OCI-M2 (cell line): ENCODE data around the gene TTLL13.
"Not testable (repeated sequence)": the region's sequence is repeated elsewhere in the genome, so short reads cannot be mapped to it uniquely, and the experiment has no call there.

ENCODE experiments used
- DNase-seq: peaks from one replicate; lab custom pipeline; 2025; ENCODE audit not compliant: unreplicated experiment; lab: John Stamatoyannopoulos, UW

The TTLL13 gene

DNA sequence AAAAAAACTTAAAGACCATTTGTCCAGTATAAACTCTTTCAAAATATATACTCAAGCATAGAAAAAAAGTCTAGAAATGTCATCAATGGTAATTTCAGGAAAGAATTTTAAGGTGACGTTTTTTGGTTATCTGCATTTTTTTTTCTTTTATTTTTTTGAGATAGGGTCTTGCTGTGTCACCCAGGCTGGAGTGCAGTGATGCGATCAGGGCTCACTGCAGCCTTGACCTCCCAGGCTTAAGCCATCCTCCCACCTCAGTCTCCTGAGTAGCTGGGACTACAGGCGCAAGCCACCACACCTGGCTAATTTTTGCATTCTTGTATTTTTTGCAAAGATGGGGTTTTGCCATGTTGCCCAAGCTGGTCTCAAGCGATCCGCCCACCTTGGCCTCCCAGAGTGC, 31.4 kb downstream of the TTLL13 start:
- not testable (repeated sequence) for DNase-seq

DNA sequence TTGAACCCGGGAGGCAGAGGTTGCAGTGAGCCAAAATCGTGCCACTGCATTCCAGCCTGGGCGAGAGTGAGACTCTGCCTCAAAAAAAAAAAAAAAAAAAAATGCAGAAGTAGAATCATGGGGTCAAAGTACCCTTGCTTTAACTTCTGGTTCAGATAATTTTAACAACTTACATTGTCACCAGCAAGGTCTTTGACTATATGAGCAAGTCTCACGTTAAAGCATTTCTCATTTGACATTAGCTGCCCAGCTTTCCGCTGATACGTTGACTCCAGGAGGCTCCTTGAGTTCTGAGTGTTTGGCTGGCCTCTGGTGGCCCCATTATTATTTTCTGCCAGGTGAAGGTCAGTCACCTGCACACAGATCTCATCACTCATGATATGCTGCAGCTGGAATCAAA, 32.3 kb downstream of the TTLL13 start:
- not testable (repeated sequence) for DNase-seq

DNA sequence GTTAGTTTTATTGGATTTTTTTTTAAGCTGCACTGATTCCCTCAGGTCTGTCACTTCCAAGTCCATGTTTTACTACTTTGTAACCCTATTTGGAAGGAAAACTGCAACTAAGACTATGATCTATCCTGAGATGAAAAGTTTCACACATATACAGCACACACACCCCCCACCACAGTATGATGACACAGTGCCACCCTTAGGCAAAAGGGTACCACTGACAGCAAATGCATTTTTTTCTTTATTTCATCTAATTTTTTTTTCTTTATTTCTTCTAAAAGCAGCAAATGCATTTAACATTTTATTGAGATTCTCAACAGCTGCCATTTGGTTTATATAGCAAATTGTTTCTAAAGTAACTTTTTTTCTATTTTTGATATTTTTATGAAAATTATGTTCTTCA, 37.3 kb downstream of the TTLL13 start:
- no peak for DNase-seq

DNA sequence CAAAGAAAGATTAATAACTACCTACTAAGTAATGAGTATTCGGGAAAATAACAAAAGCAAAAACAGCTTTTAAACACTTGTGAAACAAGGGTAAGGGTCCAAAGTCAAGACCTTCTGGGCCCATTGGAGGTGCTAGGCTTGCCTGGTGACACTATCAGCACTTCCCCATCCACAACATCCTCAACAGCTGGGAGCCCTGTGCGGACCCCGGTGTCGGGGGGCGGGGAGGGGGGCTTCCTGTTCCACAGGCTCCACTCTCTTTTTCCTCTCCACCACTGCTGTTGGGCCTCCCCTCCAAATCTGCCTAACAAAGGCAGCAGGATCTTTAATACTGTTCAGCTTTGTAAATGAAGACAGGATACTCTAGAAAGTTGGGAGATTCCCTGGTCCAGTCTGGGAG, 37.7 kb downstream of the TTLL13 start:
- no peak for DNase-seq

DNA sequence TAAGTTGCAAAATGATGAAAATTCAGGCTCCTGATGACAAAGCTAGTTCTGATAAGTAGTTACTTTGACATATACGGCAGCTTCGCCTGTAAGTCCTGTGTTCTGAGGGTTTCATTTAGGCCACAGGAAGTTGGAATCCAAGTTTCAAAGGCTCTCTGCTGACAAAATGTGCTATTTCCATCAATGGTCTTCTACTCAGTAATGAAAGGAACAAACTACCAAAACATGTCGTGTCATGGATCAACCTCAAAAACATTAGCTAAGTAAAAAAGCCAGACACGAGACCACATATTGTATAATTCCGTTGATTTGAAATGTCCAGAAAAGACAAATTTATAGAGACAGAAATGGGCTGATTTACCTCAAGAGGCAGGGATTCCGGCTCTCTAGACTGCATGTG, 38.6 kb downstream of the TTLL13 start:
- no peak for DNase-seq

DNA sequence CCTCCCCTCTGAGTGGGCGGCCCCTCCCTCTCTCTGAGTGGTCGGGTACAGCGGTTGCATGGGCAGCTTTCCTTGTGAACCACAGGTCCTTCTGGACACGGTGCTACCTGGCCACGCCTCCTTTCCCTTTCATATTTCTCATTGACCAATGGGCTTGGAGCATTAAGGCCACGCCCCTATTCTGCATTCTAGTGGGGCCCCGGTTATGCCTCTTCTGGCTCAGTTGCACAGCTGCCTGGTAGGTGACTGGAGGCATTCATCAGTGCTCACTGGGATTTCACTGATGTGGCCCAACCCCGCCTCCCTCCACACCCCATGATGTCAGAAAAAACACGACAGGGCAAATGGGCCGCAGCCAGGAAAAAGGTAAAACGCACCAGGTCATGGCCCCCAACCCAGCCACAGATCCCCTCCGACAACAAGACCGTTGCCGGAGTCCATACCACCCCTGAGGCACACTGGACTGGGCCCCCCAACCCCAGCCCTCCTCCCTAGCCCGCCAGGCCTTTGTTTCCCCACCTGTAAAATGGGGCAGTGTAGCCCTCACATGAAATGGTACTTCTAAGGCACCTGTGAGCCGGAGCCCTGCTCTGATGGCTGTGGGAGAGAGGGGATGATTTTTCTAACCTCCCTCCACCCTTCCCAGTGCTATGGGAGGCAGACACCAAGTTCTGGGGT, 42.5 kb downstream of the TTLL13 start:
- no peak for DNase-seq

DNA sequence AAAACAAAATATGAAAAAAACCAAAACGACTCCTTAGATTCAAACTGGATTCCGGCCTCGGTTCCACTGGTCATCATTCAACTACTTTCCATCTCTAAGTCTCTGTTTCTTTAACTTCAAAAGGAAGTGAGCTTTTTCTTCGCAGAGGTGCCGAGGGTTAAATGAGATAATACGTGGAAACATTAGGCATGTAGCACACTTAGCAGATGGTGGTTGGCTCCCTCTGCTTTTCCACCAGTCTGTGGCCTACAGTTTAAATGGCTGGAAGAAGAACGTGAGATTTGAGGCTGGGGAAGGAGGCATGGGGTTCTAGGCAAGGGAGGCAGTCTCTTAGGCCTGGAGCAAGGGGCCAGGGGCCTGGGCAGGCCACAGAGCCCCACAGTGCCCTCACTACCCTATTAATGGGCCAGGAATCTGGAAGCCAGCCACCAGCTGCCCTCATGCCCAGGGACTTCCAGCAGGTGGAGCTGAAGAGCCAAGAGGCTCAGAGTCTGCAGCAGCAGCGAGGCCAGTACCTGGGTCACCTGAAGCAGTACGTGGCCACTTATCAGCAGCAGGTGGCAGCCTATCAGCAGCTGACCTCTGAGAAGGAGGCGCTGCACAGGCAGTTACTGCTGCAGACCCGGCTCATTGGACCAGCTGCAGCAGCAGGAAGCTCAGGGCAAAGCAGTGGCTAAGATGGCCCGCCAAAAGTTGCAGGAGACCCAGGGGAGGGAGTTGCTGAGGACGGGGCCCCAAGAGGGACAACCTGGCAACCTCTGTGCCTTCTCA, 43.9 kb downstream of the TTLL13 start:
- DNase-seq, result not testable (repeated sequence)

DNA sequence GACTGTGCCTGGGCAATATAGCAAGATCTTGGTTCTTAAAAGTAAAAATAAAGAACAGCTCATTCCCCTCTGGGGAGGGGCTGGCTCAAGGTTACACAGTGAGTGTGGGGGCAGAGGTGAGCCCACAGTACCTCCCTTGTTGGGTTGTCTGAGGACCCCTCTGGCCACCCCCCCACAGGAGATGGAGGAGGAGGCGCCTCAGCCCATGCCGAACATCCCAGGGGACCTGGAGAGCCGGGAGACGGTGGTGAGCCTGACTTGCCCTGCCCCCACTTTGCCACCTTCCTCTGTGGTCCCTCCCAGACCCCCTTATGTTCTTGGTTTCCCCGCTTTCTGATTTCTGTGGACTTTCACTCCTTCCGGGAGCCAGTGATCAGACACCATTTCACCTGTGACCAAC, 44.8 kb downstream of the TTLL13 start:
- DNase-seq, result no peak

DNA sequence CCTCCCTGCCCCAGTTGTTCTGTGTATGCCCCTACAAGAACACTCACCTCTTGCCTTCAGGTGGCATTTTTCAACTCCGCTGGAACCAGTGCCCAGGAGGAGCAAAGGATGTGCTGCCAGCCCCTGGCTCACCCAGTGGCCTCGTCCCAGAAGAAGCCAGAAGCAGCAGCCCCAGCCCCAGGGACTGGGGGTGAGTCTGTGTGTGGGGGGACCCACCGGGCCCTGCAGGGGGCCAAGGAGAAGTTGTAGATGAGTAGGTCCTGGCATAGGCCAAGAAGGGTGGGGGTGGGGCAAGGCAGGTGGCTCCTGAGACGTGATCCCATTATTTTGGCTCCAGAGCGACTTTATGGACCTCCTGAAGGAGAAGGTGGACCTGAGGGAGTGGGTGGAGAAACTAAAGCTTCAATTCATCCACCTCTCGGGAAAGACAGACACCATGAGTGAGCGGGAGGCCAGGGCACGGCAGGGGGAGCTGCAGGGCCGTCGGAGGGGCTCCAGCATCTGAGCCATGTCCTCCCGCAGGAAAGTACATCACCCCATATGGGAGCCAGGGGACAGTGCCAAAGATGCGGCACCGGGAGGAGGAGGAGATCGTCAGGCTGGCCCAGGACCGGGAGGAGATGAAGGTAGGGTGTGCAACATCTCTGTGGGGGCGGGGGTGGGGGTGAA, 45.4 kb downstream of the TTLL13 start:
- no peak for DNase-seq

DNA sequence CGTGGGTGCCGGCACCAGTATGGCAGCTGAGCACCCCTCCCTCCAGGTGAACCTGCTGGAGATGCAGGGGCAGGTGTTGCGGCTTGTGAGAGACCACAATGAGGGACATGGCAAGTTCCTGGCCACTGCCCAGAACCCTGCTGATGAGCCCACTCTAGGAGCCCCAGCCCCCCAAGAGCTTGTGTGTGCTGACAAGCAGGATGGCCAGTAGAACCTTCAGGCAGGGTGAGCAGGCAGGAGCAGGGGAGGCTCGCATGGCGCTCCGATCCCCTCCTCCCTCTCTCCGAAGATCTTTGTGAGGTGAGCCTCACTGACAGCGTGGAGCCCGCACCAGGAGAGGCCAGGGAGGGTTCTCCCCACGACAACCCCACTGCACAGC, 45.9 kb downstream of the TTLL13 start:
- no peak for DNase-seq

DNA sequence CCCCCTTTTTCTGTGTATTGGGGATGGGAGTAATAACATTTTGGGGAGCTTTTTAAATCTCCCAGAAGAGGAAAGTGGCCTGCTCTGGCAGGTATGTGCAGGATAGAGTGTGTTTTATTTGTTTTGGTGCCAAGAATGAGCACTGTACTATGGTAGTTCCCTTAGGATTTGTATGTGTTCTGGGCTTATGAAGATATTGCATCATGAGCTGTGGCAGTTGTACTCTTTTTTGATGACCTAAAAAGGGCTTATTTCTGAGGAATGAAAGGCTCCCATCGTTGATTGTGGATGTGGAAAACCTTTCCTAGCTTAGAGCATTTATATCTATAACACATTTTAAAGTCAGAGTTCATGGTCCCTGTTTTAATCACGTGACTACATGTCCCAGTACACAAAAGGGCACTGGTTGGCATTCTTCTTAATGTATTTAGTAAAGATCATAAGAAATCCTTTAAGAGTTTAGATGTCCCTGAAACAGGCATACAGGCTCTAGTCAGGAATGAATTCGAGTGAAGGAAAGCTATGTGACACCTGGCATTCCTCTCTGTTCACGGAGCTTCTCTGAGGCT, 47.0 kb downstream of the TTLL13 start:
- DNase-seq, result not testable (repeated sequence)

DNA sequence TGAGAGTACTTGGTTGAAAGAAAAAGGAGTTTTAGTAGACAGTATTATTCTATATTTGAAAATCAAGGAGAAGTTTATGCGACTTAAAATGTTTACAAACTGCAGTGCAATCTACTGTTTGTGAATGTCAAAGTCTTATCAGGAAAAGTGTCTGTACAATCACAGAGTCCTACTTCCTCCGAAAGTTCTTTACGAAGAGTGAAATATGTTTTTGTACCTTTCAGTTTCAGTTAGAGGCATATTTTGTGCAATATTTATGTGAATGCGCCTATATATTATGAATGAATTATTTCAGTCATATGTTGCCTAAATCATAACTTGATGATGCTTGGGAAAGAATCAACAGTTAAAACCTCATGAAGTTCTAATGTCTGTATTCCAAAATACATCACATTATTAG, 47.7 kb downstream of the TTLL13 start:
- no peak for DNase-seq

DNA sequence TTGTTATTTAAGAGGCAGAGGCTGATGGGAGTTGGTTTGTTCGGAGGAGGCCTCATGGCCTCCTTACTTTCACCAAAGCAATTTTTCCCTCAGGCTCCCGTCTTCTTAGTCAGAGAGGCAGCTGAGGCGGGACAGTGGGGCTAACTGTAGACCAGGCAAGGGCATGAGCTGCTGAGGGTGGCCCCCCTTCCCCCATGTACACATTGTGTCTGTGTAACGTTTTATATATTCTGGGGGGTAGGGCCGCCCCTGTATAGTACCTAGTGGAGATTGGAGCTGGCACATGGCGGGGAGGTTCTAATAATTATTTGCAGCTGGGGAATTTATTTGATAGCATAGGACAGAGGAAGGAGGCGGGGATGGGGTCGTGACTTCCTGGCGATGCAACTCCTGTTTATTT, 51.2 kb downstream of the TTLL13 start:
- no peak for DNase-seq

DNA sequence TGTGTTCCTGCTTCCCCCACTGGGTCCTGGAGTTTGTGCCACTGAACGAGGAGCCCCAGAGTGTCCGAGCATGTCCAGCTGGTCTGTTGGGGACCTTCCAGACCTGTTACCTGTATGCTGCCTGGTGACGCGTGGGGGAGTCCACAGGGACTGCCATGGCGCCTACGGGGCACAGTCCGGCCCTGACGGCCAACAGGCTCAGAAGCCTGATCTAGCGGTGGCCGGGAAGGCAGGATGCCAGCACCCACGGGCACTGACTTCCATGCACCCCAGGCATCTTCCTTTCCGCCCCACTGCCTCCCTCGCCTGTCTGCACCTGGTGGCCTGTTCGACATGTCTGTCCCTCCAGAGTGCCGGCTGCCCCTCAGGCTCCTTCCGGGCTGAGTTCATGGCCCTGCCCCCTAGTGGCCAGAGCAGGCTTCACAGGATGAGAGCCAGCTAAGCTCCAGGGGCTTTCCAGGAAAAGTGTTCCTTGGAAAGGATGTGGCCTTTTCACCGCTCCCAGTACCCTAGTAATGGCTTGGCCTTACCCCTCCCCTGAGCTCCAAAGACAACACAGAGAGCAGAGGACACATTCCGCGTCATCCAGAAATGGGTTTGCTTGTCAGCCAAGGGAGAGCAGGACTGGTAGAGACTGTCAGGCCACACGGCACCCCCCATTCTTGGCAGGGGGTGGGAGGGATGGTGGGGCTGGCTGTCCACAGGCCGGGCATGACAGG, 51.8 kb downstream of the TTLL13 start:
- no peak for DNase-seq

DNA sequence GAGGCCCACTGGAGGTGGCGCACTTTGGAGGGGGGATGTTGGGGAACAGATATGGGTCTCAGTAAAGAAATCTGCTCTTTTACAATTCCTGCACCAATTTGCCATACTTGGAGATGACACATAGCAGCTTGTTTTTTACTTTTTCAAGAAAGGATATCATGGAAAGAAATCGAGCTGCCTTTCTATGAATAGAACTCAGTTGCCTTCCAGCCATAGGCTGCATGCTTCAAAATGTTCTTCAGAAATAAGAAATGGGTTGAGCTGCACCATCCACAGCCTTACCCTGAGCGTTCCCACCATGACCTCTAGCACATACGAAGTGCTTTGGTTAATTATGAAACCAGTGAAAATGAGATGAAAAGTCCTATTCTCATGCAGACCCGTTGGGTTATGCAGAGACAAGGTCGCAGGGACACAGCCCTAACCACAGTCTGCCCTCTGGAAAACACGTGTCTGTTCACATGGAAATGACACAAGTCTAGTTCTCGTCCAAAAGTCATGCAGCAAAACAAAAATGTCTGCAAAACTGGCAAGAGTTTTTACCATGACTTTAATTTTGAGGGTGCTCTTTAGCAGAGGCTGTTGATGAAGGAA, 52.4 kb downstream of the TTLL13 start:
- DNase-seq, result no peak

DNA sequence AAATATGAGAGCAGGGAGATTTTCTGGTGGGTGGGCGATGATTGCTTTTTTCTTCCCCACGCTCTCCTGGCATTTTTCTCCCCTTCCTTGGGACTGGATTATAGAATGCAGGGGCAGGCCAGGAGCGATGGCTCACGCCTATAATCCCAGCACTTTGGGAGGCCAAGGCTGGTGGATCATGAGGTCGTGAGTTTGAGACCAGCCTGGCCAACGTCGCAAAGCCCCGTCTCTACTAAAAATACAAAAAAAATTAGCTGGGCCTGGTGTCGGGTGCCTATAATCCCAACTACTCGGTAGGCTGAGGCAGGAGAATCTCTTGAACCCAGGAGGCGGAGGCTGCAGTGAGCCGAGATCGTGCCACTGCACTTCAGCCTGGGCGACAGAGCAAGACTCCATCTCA, 56.0 kb downstream of the TTLL13 start:
- not testable (repeated sequence) for DNase-seq

DNA sequence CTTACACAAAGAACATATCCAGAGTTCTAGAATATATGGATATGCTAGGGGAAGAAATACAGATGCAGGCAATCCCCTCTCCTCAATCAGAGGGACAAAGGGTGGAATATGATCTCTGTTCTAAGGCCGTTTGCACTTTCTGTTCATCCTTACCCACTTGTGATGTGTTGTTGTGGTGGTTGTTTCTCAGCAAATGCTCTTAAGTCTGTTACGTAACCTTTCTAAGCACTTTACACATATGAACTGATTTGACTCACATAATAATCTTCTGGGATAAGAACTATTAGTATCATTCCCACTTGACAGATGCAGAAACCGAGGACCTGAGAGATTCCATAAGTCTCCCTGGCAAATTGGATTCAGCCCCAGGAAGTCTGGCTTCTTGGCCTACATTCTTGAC, 56.6 kb downstream of the TTLL13 start:
- no peak for DNase-seq

DNA sequence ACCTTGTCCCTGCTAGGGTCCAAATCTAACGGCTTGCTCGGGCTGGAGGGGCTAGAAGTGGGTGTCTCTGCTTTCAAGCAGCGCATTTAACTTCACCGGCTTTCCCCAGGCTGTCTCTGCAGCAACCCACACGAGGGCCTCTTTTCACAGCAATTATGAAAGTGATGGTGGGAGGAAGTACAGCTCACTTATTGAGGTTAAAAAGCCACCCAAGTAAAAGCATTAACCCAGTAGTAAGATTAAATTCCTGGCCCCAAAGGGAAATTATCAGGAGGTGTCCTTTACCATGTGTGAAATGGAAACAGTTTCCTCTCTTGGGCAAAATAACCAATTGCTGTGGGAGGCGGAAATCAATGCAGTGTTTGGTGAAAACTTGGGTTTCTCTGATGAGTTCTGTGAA, 57.2 kb downstream of the TTLL13 start:
- no peak for DNase-seq

DNA sequence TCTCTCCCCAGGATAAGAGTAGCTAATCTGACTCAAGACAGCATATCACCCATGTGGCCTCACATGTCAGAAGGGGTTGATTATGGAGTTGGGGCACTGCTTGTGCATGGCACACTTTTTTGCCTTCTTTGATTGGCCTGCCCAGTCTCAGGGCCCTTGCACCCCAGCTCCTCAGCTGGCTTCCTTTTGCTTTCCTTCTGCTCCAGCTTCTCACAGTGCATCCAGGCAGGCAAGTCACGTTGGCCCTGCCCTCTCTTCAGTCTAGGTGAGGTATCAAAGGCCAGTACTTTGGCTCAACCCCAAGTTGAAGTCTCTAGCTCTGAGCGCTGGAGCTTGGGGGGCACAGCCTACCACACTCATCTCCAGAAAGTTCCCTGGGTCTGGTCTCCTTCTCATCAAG, 58.3 kb downstream of the TTLL13 start:
- no peak for DNase-seq

DNA sequence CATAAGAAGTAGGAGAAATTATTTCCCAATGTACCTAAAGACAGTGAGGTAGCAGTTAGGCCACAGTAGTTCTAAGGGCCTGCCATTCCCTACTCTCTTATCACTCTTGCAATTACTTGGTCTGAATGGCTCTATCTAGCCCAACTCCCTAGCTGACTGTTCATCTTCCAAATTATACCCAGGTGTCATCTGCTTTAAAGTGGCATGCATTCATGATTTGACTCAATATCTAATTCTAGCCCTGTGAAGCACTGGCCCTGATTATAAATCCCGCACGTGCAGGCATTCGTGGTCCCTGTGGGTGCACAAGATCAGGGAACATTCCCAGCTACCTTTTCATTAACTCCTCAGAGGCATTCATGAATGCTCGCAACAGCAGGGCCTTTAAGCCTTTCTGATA, 59.7 kb downstream of the TTLL13 start:
- DNase-seq, result no peak
